ENCODE data around the gene IGF1R. TPM values are rescaled to one million over a fixed set of nuclear protein-coding genes. Genes with fewer than 3 reads are reported as not detected.

IGF1R gene
- total and polyA plus RNA-seq, 2 experiments from 2014 or later = 10.8 to 42.9 TPM

GRCh38 chr15:98649472-98650416 is 1.4 kb downstream of the IGF1R start:
- Histone ChIP-seq H3K4me2 (peak overlapping the region; percentile 88), H3K4me3 (peak overlapping the region; percentile 78), H3K36me3 (replicated peaks; ENCODE audit: insufficient read depth, low read depth) (no peaks in the 10 kb centered on the region), H2AFZ (peak overlapping the region; percentile 33), H3K27ac (peak overlapping the region; percentile 95), H3K79me2 (peaks cover 55% of the 10 kb centered on the region), H4K20me1 (ENCODE audit: insufficient read depth, poor library complexity, severe bottlenecking) (peaks cover 41% of the 10 kb centered on the region), H3K4me1 (ENCODE audit: insufficient read depth) (peaks cover 27% of the 10 kb centered on the region), H3K27me3 (peaks cover under 1% of the 10 kb centered on the region), H3K9me3 (ENCODE audit: low read depth) (no peaks in the 10 kb centered on the region), H3K9me2 (replicated peaks; ENCODE audit: insufficient read depth) (no peaks in the 10 kb centered on the region)
- DNase-seq (ENCODE audit: low spot score) = peak; percentile 66
- WGBS (ENCODE audit: low lambda C conversion rate, missing lambda C conversion rate) = under 1% methylated on average over 73 of the region's 94 CpGs
- TF ChIP-seq EZH2phosphoT487 (IDR thresholded peaks at IDR 0.05; ENCODE audit: low read depth, severe bottlenecking, unreplicated experiment) (no peak), CTCF (IDR thresholded peaks at IDR 0.05; ENCODE audit: poor library complexity) (no peak), EZH2 (IDR thresholded peaks at IDR 0.05; ENCODE audit: borderline replicate concordance) (no peak)

- under 1% methylated on average over 43 of the region's 51 CpGs for WGBS (ENCODE audit: low lambda C conversion rate, missing lambda C conversion rate)
- peaks cover 43% of the 10 kb centered on the region for H4K20me1 ChIP-seq (ENCODE audit: insufficient read depth, poor library complexity, severe bottlenecking)
- peak; percentile 50 for DNase-seq (ENCODE audit: low spot score)
- H2AFZ ChIP-seq = peak overlapping the region; percentile 53
- peak overlapping the region; percentile 95 for H3K27ac ChIP-seq
- H3K27me3 ChIP-seq = no peaks in the 10 kb centered on the region
- peak overlapping the region; percentile 78 for H3K4me3 ChIP-seq
- peaks cover 29% of the 10 kb centered on the region for H3K4me1 ChIP-seq (ENCODE audit: insufficient read depth)
- H3K36me3 ChIP-seq (replicated peaks; ENCODE audit: insufficient read depth, low read depth) = no peaks in the 10 kb centered on the region
- peaks cover 63% of the 10 kb centered on the region for H3K79me2 ChIP-seq
- TF ChIP-seq EZH2phosphoT487 (IDR thresholded peaks at IDR 0.05; ENCODE audit: low read depth, severe bottlenecking, unreplicated experiment) (no peak), EZH2 (IDR thresholded peaks at IDR 0.05; ENCODE audit: borderline replicate concordance) (no peak), CTCF (IDR thresholded peaks at IDR 0.05; ENCODE audit: poor library complexity) (no peak)
- no peaks in the 10 kb centered on the region for H3K9me3 ChIP-seq (ENCODE audit: low read depth)
- no peaks in the 10 kb centered on the region for H3K9me2 ChIP-seq (replicated peaks; ENCODE audit: insufficient read depth)
- H3K4me2 ChIP-seq = peak overlapping the region; percentile 88
Observed at GRCh38 chr15:98650417-98651035, 2.2 kb downstream of the IGF1R start.

- H3K9me3 ChIP-seq (ENCODE audit: low read depth) = no peaks in the 10 kb centered on the region
- H3K27me3 ChIP-seq = no peaks in the 10 kb centered on the region
- peak; percentile 43 for DNase-seq (ENCODE audit: low spot score)
- under 1% methylated on average over 28 of the region's 28 CpGs for WGBS (ENCODE audit: low lambda C conversion rate, missing lambda C conversion rate)
- peak overlapping the region; percentile 88 for H3K4me2 ChIP-seq
- H2AFZ ChIP-seq = peak overlapping the region; percentile 53
- H3K27ac ChIP-seq = peak overlapping the region; percentile 95
- H3K79me2 ChIP-seq = peaks cover 68% of the 10 kb centered on the region
- H3K9me2 ChIP-seq (replicated peaks; ENCODE audit: insufficient read depth) = no peaks in the 10 kb centered on the region
- H3K4me1 ChIP-seq (ENCODE audit: insufficient read depth) = peaks cover 29% of the 10 kb centered on the region
- H3K36me3 ChIP-seq (replicated peaks; ENCODE audit: insufficient read depth, low read depth) = no peaks in the 10 kb centered on the region
- H4K20me1 ChIP-seq (ENCODE audit: insufficient read depth, poor library complexity, severe bottlenecking) = peaks cover 43% of the 10 kb centered on the region
- TF ChIP-seq EZH2phosphoT487 (IDR thresholded peaks at IDR 0.05; ENCODE audit: low read depth, severe bottlenecking, unreplicated experiment) = no peak
- TF ChIP-seq CTCF (IDR thresholded peaks at IDR 0.05; ENCODE audit: poor library complexity) = no peak
- no peak for TF ChIP-seq EZH2 (IDR thresholded peaks at IDR 0.05; ENCODE audit: borderline replicate concordance)
- H3K4me3 ChIP-seq = peak overlapping the region; percentile 78
Observed at GRCh38 chr15:98651036-98651481, 2.7 kb downstream of the IGF1R start.
